ENCODE measurements around the gene RBM19.
A peak's percentile ranks its signal among the peaks of the same experiment; 100 is the strongest.

Gene RBM19

DNA sequence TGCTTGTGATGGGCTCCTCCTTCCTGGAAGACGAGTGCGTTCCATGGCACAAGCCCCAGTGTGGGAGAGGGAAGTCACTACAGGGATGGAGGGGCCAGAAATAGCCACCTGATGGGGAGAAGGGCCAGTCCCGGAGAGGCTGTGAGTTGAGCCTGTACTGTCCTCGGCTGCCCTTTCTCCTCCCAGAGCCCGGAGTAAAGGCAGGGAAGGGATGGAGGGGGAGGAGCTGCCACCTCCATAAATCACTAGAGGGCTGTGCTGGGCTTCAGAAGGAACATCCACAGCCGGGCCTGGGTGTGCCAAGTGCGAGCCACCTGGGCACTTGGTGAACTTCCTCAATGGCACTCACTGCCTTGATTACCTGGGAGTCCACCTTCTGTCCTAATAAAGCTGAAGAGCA lies 110.1 kb downstream of the RBM19 start:
- no peak for DNase-seq (ENCODE audit: low read depth)

DNA sequence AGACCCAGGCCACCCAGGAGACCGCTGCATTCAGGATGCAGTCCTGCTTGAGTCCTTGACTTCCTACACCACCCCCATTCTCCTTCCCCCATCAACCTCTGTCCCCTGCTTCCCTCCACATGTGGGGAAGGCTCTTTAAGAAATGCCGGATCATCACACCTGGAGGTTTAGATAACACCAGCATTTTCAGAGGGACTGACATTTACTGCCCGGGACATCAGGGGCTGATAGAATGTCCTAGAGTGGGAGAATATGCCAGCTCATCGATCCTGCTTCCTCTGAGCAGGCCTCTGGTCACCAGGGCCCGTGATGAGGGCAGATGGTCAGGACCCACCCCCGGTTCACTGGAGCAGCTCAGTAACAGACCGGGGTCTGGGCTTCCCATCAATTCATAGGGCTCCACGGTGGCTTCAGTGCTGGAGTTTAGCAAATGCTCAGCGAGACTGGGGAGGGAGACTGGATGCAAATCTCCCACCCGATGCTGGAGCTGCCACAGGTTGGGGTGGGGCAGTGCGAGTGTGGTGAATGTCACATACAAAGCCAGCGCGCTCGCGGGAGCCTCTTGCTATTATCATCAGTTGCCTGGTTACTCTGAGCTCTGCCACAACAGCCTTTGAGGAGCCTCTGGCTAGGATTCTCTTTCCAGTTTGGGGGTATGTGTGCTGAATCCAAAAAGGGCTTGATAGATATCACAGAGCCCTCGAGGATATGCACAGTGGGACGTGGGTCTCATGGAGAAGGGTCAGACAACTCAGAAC lies 111.6 kb downstream of the RBM19 start:
- DNase-seq (ENCODE audit: low read depth): no peak

DNA sequence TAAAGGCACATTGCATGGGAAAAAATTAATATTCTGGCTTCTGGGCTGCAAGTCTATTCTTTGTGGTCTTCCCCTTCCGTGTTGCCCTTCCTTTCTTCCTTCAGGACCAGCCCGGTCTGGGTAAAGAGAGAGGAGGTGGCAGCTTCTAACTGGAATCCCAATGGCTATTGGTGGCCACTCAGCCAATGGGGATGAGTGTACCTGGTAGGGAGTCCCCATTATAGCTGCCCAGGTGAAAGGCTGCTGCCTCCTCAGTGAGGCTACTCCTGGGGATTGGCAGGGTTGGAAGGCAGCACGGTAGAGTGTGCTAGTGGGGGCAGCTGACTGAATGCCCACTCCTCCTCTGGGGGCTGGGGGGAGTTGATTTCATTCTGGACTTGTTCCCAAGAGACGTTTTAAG lies 112.6 kb downstream of the RBM19 start:
- no peak for DNase-seq (ENCODE audit: low read depth)

DNA sequence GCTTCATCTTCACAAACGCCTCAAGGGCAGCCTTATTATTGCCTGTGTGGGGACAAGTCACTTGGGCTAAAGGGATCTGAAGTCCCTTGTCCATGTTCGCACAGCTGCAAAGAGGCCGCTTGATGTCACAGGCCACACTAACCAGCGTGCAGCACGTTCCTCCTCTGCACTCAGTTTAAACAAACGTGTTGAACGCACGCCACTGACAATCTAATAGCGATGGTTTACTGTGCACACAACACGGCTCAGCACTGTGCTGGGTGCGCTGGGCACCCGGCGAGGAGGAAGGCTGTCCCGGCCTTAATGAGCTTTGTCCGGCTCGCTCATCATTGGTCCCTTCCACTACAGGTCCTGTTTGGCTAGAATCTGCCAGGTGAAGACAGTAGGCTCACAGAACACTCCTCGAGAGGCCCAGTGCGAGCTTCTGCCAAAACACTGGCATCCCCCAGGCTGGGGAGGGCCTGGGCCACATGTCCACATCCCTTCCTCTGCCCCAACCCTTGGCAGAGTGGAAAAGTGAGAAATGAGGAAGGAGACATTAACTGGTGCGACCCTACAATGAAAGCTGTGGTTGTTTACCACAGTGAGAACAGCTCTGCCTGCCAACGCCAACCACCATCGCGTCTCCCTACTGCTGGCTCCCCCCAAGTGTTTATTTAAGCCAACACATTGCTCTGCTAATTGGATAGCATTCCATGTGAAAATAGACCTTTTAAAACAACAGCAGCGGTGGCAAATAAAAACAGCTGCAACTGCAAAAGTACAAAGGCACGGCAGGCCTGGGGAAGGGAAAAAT lies 113.2 kb downstream of the RBM19 start:
- DNase-seq (ENCODE audit: low read depth): no peak

DNA sequence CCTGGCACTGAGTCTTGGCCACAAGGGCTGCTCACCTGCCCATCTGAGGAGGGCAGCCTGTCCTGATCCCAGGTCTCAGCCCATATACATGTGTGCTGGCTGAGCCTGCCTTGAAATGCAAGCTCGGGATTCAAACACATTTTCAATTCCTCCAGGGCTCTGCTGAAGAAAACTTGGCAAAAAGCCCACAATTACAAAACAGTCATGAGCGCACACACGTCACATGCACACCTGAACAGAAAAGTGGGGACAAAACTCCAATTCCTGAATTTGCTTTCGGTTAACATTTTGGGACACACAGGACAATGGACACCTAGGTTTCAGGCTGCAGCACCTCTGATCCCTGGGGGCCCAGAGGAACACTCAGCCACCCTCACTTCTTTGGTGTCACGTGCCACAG lies 113.9 kb downstream of the RBM19 start:
- no peak for DNase-seq (ENCODE audit: low read depth)

DNA sequence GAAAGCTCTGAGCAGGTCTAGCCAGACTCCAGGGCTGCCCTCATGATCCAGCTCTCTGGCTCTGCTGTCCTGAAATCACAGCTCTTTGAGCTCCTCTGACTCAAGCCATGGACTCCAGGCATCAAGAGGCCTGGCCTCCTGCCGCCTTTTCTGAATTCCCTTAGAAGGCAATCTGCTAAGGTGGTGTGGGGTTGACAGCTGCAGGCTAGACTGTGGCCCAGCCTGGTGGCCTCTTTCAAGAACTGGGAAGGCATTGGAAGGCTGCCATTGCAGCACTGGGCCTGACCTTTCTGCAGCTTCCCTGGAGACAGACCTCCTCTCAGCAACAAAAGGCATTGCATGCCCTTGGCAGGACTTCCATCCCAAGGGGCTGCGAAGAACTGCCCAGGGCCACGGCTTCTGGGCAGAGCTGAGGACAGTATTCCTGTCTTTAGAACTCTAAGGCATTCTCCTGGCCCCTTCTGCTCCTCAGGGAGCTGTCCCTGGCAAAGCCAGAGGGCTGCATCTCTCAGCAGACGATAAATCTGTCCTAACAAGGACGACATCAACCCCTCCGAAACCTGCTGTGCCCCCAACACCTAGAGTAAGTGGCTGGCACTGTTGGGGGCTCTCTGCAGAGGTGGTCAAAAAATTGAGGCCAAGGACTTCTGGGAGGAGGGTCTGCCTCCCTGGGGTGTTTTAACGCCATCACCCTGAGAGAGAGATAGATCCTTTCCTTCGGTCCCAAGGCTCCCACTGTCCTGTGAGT lies 115.6 kb downstream of the RBM19 start:
- DNase-seq (ENCODE audit: low read depth): peak; percentile 21

DNA sequence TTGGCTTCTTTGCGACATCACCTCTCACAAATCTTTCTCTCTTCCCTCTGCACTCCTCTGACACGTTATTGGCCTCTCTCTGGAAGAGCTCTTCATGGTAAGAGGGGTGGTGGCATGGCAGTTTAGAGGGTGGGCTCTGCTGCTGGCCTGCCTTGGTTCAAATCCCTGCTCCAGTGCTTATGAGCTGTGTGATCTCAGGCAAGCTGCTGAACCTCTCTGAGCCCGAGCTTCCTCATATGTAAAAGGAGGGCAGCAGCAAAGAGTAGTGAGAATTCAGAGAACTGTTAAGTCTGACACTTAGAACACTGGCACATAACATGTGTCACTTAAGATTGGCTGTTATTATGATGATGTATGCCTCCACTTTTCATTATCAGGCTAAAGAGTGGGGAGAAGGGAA lies 118.3 kb downstream of the RBM19 start:
- no peak for DNase-seq (ENCODE audit: low read depth)

DNA sequence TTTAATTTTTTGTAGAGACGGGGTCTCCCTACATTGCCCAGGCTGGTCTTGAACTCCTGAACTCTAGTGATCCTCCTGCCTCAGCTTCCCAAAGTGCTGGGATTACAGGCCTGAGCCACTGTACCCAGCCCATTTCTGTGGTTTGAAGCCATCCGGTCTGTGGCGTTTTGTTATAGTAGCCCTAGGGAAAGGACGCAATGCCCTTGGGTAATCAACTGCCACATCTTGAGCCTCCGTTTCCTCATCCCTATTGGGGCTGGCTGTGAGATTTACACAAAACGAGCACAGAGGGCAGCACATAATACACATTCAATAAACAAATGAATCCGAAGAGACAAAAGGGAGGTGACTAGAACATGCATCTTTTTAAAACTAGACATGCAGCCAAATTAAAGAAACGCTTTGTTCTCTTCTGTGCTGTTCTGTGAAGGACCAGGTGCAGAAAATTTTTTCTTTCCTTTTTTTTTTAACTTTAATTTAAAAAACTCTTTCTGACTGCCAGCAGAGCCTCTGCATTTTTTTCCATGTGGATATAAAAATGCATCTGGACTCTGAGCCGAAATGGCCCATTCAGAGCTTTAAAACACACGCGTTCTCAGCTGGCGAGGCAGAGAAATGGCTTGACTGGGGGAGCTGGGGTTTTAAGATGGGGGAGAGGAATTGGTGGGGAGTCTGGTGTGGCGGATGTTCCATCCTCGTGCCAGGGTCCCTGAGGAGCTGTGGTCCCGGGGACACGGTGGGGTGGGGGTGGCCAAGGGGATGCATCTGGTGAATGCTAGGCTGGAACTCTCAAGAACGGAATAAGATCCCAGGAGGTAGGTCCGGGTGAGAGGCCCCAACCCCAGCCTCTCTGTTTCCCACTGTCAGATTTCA lies 119.0 kb downstream of the RBM19 start:
- DNase-seq (ENCODE audit: low read depth): no peak

DNA sequence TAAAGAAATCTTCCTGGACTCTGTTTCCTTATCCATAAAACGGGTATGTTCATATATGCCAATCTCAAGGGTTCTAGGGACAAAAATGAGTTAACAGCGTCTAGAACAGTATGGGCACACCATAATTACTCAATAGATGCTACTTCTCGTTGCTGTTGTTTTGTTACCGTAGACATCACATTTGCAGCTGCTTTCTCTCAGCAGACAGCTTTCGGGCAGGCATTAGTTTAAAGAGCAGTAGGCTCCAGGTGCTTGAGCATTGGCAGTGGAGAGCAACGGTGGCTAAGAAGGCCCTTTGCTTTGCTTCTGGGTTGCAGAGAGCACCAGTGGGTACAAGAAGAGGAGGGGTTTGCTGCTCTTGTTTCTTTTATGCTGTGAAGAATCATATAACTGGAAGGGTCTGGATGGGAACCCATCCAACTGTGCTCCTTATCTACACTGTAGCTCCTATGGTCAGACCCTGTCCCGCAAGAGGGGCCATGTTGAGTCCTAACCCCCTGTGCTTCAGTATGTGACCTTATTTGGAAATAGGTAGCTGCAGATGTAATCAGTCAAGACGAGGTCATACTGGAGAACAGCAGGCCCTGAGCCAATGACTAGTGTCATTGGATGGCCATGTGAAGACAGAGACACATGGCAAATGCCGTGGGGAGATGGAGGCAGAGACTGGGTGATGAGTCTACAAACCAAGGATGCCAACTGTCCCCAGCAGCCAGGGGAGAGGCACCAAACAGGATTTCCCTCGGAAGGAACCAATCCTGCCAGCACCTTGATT lies 120.0 kb downstream of the RBM19 start:
- DNase-seq (ENCODE audit: low read depth): no peak

DNA sequence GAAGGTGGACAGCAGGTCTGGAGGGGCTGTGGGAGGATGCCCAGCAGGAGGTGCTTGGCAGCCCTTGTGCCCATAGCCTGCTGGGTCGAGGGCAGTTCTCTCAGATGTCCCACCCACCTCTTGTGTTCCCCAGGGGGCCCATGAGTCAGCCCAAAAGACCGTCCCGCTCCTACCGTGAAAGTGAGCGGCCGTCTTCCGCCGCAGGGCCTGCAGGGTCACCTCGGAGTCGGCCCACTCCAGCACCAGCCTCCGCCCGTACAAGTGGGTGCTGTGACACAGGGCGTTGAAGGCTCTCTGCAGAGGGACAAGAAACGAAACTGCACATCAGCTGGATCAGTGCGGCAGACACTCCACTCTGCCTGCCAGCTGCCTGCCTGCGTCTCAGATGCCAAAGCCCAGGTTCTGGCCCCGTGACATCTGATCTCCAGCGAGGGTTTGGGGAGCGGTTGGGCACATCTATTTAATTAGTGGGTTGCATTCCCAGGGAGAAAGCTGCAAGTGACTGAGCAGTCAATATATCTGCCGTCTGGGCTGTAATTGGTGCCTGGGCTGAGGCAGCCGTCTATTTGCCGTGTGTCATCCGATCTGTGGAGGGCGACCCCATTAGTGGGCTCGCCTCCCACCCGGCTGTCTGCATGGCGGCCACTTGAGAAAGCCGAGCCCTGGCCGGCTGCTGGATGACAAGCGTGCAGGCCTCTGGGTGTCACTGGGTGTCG lies 121.5 kb downstream of the RBM19 start:
- no peak for DNase-seq (ENCODE audit: low read depth)

DNA sequence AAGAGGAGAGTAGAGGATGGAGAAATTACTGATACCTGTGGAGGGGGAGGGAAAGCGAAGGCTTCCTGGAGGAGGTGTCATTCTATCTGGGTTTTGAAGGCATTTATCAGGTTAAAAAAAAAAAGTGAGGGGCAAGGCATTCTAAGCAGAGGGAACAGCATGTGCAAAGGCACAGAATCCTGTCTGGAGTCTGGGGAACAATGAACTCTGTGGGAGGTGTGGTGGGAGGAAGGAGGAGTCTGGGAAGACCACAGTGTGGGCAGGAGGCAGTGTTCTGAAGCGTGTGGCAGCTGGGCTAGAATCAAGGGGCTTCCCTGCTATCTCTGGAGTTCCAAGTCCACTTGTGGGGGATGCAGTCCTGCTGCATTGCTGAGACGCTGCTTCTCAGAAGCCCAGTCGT lies 123.4 kb downstream of the RBM19 start:
- DNase-seq (ENCODE audit: low read depth): no peak

DNA sequence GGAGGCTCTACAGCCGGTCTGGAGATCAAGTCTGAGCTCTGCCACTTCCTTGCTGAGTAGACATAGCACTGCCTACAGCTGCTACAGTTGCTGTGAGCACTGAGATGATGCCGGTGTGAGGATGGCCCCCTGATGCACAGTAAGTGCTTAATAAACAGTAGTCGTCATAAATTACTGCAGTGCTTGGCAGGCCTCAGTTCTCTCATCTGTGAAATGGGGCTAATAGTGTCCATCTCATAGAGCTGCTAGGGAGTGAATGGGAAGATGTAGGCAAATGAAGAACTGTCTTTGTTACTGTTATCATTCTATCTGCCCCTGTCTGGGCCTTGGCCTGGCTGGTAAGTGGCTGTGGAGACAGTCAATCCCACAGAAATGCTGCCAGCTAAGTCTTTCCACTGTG lies 124.3 kb downstream of the RBM19 start:
- DNase-seq (ENCODE audit: low read depth): no peak

DNA sequence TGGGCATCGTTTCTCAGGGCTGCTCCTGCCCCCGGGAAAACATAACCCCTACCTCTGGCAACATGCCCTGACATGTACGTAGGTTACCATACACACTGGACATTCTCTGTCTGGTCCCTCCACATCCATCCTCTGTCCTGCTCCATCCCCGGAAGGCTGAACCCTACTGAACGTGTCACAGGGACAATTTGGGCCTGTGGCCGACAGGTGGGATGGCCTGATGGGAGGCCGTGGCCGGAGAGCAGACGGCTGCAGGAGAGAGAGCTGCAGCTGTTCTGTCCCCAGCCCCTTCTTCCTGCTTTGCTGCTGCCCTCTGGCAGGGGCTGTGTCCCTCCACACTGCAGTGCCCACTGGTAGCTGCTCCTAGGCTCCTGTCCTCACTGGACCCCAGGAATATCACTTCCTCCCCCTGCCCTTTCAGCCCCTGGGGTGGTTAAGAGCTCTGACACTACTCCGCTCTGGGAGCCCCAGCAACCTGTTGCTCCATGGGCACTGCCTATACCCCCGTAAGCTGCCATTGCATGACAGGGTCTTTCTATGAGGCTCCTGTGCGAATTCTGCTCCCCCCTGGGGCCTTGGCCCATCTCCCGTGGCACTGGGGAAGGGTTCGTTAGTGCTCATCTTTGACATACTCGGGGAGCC lies 125.6 kb downstream of the RBM19 start:
- DNase-seq (ENCODE audit: low read depth): no peak

DNA sequence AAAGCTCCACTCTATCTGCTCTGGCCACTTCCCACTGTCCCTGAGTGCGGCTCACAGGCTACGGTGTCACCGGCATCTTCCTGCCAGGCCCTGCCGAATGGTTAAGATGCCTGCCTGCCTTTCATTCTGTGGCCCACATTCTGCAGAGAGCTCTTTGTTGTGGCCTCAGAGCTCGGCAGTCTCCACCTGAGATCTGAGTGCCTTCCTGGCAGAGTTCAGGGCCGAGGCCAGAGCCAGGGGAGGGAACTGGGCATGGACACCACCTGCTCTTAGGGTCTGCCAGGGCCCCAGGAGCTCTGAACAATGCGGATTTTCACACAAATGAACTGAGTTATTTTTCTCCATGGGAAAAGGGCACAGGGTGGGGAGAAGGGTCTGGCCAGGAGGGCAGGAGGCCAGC lies 127.2 kb downstream of the RBM19 start:
- no peak for DNase-seq (ENCODE audit: low read depth)

DNA sequence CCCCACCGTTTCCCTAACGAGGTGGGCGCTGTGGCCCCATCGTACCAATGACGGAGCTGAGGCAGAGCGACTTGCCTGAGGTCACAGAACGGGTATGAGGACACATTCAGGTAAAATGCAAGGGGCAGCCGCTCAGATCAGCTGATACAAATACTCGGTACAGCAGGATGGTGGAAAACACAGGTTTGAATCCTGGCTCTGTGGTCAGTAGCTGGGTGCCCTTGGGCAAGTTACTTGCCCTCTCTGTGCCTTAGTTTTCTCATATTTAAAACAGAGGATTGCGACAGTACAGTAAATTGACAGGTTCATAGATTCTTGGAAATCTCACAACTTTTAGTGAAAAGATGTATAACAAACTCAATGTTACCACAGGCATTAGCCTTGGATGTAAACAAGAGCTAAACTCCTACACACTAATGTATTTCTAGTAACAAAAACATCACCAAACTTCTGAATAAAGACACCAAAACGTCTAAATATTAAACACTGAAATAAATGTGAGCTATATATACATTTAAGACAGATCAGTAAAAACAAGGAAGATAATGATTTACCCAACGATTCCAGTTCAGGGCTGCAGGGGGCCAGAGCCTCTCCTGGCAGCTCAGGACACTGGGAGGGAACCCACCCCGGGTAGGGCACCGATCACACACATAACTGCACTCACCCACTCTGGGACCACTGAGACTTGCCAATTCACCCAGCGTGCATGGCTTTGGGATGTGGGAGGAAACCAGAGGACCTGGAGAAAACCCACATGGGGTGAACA lies 128.4 kb downstream of the RBM19 start:
- DNase-seq (ENCODE audit: low read depth): no peak

DNA sequence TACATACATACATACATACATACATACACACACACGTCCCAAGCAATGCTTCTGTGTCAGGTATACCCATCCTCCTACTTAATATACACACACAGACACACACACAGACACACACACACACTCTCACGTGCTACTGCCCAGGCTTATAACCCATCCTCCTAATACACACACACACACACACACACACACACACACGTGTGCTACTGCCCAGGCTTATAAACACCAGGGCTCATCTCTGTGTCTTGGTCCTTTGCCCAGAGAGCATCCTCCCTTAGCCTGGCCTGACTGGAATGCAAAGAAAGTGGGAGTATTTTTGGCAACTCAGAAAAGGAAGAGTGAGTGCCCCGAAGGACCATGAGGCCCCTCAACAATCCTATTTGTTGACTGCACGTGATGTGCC lies 129.0 kb downstream of the RBM19 start:
- DNase-seq (ENCODE audit: low read depth): no peak

DNA sequence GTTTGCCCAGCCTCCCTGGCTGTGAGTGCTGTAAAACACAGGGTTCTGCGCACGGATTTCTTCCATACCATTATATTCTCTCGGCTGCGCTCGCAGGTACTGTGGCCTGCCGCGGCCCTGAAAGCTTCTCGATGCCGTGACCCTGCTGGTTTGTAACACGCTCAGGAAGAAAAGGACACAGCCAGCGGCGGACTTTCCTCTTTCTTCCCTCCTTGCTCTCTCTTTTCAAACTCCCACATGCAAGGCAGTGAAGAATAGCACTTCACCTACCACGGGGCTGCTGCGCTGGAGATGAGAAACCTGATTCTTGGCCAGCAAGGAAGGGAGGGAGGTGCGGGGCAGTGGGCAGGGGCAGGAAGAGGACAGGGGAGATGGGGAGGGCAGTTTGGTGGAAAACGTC lies 130.2 kb downstream of the RBM19 start:
- no peak for DNase-seq (ENCODE audit: low read depth)

DNA sequence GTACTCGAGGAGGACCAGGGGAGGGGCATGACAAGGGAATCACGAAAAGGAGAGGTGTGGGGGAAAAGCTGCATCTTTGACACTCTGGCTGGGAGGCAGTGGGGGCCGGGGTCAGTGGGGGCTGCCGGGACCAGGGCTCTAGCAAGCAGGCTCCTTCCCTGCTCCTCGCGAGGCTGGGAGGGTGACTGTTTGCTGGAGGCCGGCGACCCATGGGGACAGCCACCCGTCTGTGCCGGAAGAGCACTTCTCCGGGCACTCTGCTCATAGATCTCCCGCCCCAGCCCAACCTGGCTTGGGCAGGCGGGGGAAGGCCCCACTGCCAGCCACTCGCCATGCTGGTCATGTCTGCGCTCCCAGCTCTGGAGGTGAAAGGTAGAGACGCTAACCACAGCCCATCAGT lies 130.7 kb downstream of the RBM19 start:
- DNase-seq (ENCODE audit: low read depth): no peak

DNA sequence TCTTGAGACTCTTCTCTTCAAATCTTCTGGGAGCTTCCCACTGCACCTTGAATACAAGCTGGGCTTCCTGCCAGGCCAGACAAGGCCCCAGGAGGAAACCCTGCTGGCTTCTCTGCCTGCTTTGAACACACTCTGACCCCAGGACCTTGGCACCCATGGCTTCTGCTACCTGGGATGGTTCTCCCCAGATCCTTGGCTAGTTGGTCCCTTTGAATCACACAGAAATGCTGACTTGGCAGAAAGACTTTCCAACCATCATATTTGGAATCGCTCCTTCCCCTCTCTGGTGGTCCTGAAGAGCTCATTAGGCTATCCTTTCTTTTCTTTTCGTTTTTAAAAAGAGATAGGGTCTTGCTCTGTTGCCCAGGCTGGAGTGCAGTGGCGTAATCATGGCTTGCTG lies 132.7 kb downstream of the RBM19 start:
- no peak for DNase-seq (ENCODE audit: low read depth)

Measured in stromal cell of bone marrow (primary cell).